WTC11 (cell line): Measurements from ENCODE around the gene GGT6. TPM values are rescaled to one million over a fixed set of nuclear protein-coding genes. Genes with fewer than 3 reads are reported as not detected.

Experiments used
- ATAC-seq: fragments of 200-7000 bp; cut with Tn5 transposase; 2 replicates; pipeline ENCODE4 v1.10.0; 2021; ENCODE audit warnings: mild to moderate bottlenecking, moderate library complexity
- CTCF ChIA-PET: fragments of 300-600 bp; sonication (Branson Sonifier 250); formaldehyde crosslinking; loops from one replicate; lab custom pipeline; 2021; ENCODE audit warnings: antibody characterized with exemption; lab: Charles Lee
- POLR2A ChIA-PET: fragments of 350-600 bp; sonication (Branson Sonifier 250); formaldehyde crosslinking; loops from one replicate; lab custom pipeline; 2021; ENCODE audit warnings: antibody characterized with exemption; lab: Charles Lee
- DNase-seq: peaks from one replicate; pipeline ENCODE4 v3.0.0; 2021; ENCODE audit warnings: low spot score
- H3K27ac Mint-ChIP-seq: 2 replicates; pipeline ENCODE4 v1.8.0; 2021; ENCODE audit warnings: mixed read lengths
- H3K27me3 Mint-ChIP-seq: 2 replicates; pipeline ENCODE4 v1.8.0; 2021; ENCODE audit warnings: low read depth, mild to moderate bottlenecking, moderate library complexity, mixed read lengths
- H3K36me3 Mint-ChIP-seq: 2 replicates; pipeline ENCODE4 v1.8.0; 2021; ENCODE audit warnings: mixed read lengths
- H3K4me1 Mint-ChIP-seq: 2 replicates; pipeline ENCODE4 v1.8.0; 2022; ENCODE audit warnings: mixed read lengths
- H3K4me3 Mint-ChIP-seq: 2 replicates; pipeline ENCODE4 v1.8.0; 2021; ENCODE audit warnings: mild to moderate bottlenecking, moderate library complexity, mixed read lengths
- H3K9me3 Mint-ChIP-seq: 2 replicates; pipeline ENCODE4 v1.8.0; 2021; ENCODE audit warnings: mixed read lengths
- ATF1 ChIP-seq: sonication (generic); formaldehyde crosslinking; IDR thresholded peaks from 2 replicates; pipeline ENCODE4 v1.8.1; 2023; ENCODE audit warnings: mild to moderate bottlenecking, moderate library complexity, missing genetic modification reagents
- CREM ChIP-seq: sonication (generic); formaldehyde crosslinking; IDR thresholded peaks from 2 replicates; pipeline ENCODE4 v1.8.1; 2022; ENCODE audit warnings: mild to moderate bottlenecking, missing genetic modification reagents, moderate library complexity
- FOXJ3 ChIP-seq: sonication (generic); formaldehyde crosslinking; IDR thresholded peaks from 2 replicates; pipeline ENCODE4 v1.9.0; 2021; ENCODE audit warnings: missing genetic modification reagents, mild to moderate bottlenecking, borderline replicate concordance
- FOXP1 ChIP-seq: sonication (generic); formaldehyde crosslinking; IDR thresholded peaks from 2 replicates; pipeline ENCODE4 v1.8.0; 2022; ENCODE audit warnings: missing genetic modification reagents, mild to moderate bottlenecking, moderate library complexity, borderline replicate concordance
- JUN ChIP-seq: sonication (generic); formaldehyde crosslinking; IDR thresholded peaks from 2 replicates; pipeline ENCODE4 v1.8.0; 2023; ENCODE audit warnings: mild to moderate bottlenecking, missing genetic modification reagents
- MXD4 ChIP-seq: fragments of 250-450 bp; sonication (Bioruptor Pico); IDR thresholded peaks from 2 replicates; pipeline ENCODE4 v1.8.0; 2021; ENCODE audit warnings: mild to moderate bottlenecking, moderate library complexity, borderline replicate concordance
- NFE2L1 ChIP-seq: sonication (generic); formaldehyde crosslinking; IDR thresholded peaks from 2 replicates; pipeline ENCODE4 v1.8.1; 2023; ENCODE audit warnings: missing genetic modification reagents
- PRDM15 ChIP-seq: sonication (generic); formaldehyde crosslinking; IDR thresholded peaks from 2 replicates; pipeline ENCODE4 v1.8.0; 2022; ENCODE audit warnings: missing genetic modification reagents
- SMAD4 ChIP-seq: sonication (generic); formaldehyde crosslinking; IDR thresholded peaks from 2 replicates; pipeline ENCODE4 v1.8.0; 2022; ENCODE audit warnings: mild to moderate bottlenecking, missing genetic modification reagents
- SOX15 ChIP-seq: fragments of 250-450 bp; sonication (Bioruptor Pico); IDR thresholded peaks from 2 replicates; pipeline ENCODE4 v1.9.0; 2021; ENCODE audit warnings: mild to moderate bottlenecking
- TCF7 ChIP-seq: sonication (generic); formaldehyde crosslinking; IDR thresholded peaks from 2 replicates; pipeline ENCODE4 v1.8.0; 2022; ENCODE audit warnings: mild to moderate bottlenecking, low read depth, missing genetic modification reagents, moderate library complexity
- TEAD4 ChIP-seq: sonication (generic); formaldehyde crosslinking; IDR thresholded peaks from 2 replicates; pipeline ENCODE4 v1.8.0; 2022; ENCODE audit warnings: mild to moderate bottlenecking, missing genetic modification reagents
- TP53 ChIP-seq: sonication (generic); formaldehyde crosslinking; IDR thresholded peaks from 2 replicates; pipeline ENCODE4 v1.8.1; 2023; ENCODE audit warnings: mild to moderate bottlenecking, missing genetic modification reagents
- ZNF396 ChIP-seq: fragments of 250-450 bp; sonication (Bioruptor Pico); IDR thresholded peaks from 2 replicates; pipeline ENCODE4 v1.8.0; 2021; ENCODE audit warnings: mild to moderate bottlenecking, moderate library complexity, borderline replicate concordance
- ZNF416 ChIP-seq: fragments of 250-450 bp; sonication (Bioruptor Pico); IDR thresholded peaks from 2 replicates; pipeline ENCODE4 v1.9.0; 2021; ENCODE audit warnings: mild to moderate bottlenecking, inconsistent platforms
- total RNA-seq: library from RNA; stranded (reverse); gene quantifications from 3 replicates; pipeline ENCODE4 v1.2.3, GENCODE V29; 2021
- TF ChIP-seq, protein P1 (sequence below): sonication (generic); formaldehyde crosslinking; IDR thresholded peaks from 2 replicates; pipeline ENCODE4 v1.8.0; 2022; ENCODE audit warnings: mild to moderate bottlenecking, missing genetic modification reagents
- TF ChIP-seq, protein P2 (sequence below): sonication (generic); formaldehyde crosslinking; IDR thresholded peaks from 2 replicates; pipeline ENCODE4 v1.8.1; 2023; ENCODE audit warnings: mild to moderate bottlenecking, missing genetic modification reagents
- TF ChIP-seq, protein P3 (sequence below): fragments of 200-600 bp; IDR thresholded peaks from 2 replicates; pipeline ENCODE4 v1.8.0; 2022; ENCODE audit warnings: antibody characterized with exemption
- TF ChIP-seq, protein P4 (sequence below): sonication (generic); formaldehyde crosslinking; IDR thresholded peaks from 2 replicates; pipeline ENCODE4 v1.8.1; 2023; ENCODE audit warnings: mild to moderate bottlenecking, moderate library complexity, missing genetic modification reagents

The GGT6 gene
- total RNA-seq, 1 experiment from 2014 or later: 0.07 TPM

DNA sequence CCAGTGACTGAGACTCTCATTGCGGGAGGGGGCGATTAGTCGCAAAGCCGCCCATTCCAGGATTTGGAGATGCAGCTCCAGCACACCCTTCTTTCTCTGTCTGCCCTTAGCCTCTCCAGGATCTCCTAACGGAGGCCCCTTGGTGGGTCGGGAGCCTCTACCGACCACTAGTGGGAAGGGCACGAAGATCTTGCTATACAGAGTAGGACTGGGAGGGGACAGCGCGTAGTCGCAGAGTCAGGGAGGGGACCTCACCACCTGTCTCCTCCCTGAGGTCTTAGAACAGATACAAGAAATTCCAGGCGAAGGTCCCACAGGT is 23.4 kb upstream of the GGT6 start:
- TF ChIP-seq NFE2L1 (CRISPR knock-in tag) (no peak), FOXJ3 (CRISPR knock-in tag) (no peak), ZNF396 (no peak), TEAD4 (CRISPR knock-in tag) (no peak), TCF7 (no peak)
- TF ChIP-seq, protein P1, sequence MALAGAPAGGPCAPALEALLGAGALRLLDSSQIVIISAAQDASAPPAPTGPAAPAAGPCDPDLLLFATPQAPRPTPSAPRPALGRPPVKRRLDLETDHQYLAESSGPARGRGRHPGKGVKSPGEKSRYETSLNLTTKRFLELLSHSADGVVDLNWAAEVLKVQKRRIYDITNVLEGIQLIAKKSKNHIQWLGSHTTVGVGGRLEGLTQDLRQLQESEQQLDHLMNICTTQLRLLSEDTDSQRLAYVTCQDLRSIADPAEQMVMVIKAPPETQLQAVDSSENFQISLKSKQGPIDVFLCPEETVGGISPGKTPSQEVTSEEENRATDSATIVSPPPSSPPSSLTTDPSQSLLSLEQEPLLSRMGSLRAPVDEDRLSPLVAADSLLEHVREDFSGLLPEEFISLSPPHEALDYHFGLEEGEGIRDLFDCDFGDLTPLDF: no peak
- TF ChIP-seq, protein P2, sequence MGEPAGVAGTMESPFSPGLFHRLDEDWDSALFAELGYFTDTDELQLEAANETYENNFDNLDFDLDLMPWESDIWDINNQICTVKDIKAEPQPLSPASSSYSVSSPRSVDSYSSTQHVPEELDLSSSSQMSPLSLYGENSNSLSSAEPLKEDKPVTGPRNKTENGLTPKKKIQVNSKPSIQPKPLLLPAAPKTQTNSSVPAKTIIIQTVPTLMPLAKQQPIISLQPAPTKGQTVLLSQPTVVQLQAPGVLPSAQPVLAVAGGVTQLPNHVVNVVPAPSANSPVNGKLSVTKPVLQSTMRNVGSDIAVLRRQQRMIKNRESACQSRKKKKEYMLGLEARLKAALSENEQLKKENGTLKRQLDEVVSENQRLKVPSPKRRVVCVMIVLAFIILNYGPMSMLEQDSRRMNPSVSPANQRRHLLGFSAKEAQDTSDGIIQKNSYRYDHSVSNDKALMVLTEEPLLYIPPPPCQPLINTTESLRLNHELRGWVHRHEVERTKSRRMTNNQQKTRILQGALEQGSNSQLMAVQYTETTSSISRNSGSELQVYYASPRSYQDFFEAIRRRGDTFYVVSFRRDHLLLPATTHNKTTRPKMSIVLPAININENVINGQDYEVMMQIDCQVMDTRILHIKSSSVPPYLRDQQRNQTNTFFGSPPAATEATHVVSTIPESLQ (CRISPR knock-in tag): no peak
- TF ChIP-seq, protein P3, sequence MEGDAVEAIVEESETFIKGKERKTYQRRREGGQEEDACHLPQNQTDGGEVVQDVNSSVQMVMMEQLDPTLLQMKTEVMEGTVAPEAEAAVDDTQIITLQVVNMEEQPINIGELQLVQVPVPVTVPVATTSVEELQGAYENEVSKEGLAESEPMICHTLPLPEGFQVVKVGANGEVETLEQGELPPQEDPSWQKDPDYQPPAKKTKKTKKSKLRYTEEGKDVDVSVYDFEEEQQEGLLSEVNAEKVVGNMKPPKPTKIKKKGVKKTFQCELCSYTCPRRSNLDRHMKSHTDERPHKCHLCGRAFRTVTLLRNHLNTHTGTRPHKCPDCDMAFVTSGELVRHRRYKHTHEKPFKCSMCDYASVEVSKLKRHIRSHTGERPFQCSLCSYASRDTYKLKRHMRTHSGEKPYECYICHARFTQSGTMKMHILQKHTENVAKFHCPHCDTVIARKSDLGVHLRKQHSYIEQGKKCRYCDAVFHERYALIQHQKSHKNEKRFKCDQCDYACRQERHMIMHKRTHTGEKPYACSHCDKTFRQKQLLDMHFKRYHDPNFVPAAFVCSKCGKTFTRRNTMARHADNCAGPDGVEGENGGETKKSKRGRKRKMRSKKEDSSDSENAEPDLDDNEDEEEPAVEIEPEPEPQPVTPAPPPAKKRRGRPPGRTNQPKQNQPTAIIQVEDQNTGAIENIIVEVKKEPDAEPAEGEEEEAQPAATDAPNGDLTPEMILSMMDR: peak; percentile 24; the same call in 1 of the 2 replicates
- Mint-ChIP-seq H3K27me3 (peaks cover 40% of the 10 kb centered on the region), H3K4me3 (peak overlapping the region; percentile 86), H3K36me3 (no peaks in the 10 kb centered on the region), H3K9me3 (no peaks in the 10 kb centered on the region), H3K27ac (no peak overlapping the region), H3K4me1 (peaks cover 22% of the 10 kb centered on the region)
- POLR2A ChIA-PET: no interaction called here
- CTCF ChIA-PET: interaction anchor here (0.5 to 2.7 kb wide), 9 partner anchors 10 to 452 kb away, joined by 3 to 35 read pairs (median 4); partner anchors contain the start of gene GGT6
- DNase-seq: peak; percentile 60
- ATAC-seq: peak; percentile 76

DNA sequence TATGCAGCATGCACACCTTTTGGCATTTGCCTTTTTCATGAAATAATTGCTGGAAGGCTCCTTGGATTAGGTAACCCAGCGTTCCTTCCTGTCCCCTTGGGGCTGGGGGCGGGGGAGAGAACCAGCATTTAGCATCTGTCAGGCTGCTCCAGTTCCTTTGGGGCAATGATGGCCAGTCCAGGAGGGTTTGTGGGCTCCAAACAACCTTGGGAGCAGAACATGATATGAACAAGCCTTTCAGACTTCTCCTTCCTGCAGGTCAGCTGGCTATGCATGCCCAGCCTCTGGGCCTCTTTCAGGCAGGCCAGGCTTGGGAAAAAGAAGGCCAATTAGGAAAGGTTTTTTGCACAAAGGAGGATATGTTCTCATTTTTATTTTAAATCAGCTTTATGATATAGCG is 22.8 kb upstream of the GGT6 start:
- no peak overlapping the region for H3K27ac Mint-ChIP-seq
- H3K9me3 Mint-ChIP-seq: no peaks in the 10 kb centered on the region
- H3K4me1 Mint-ChIP-seq: peaks cover 22% of the 10 kb centered on the region
- TF ChIP-seq, protein P2 (CRISPR knock-in tag): no peak
- TF ChIP-seq CREM (CRISPR knock-in tag) (no peak), SMAD4 (CRISPR knock-in tag) (no peak), ZNF416 (CRISPR knock-in tag) (no peak), PRDM15 (CRISPR knock-in tag) (no peak), ATF1 (CRISPR knock-in tag) (no peak), SOX15 (CRISPR knock-in tag) (no peak), FOXP1 (no peak), TP53 (no peak), JUN (CRISPR knock-in tag) (no peak), MXD4 (CRISPR knock-in tag) (no peak)
- TF ChIP-seq, protein P1: no peak
- TF ChIP-seq, protein P4, sequence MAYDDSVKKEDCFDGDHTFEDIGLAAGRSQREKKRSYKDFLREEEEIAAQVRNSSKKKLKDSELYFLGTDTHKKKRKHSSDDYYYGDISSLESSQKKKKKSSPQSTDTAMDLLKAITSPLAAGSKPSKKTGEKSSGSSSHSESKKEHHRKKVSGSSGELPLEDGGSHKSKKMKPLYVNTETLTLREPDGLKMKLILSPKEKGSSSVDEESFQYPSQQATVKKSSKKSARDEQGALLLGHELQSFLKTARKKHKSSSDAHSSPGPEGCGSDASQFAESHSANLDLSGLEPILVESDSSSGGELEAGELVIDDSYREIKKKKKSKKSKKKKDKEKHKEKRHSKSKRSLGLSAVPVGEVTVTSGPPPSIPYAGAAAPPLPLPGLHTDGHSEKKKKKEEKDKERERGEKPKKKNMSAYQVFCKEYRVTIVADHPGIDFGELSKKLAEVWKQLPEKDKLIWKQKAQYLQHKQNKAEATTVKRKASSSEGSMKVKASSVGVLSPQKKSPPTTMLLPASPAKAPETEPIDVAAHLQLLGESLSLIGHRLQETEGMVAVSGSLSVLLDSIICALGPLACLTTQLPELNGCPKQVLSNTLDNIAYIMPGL (CRISPR knock-in tag): no peak

More for the DNA sequence above, 22.8 kb upstream of the GGT6 start:
- H3K4me3 Mint-ChIP-seq: peak overlapping the region; percentile 86
- DNase-seq (no peak), ATAC-seq (no peak)
- ChIA-PET CTCF (interaction anchor here (0.9 to 2.7 kb wide), 6 partner anchors 9 to 64 kb away, joined by 3 to 35 read pairs (median 4); partner anchors contain the start of gene GGT6), POLR2A (no interaction called here)
- H3K27me3 Mint-ChIP-seq: peaks cover 40% of the 10 kb centered on the region
- H3K36me3 Mint-ChIP-seq: no peaks in the 10 kb centered on the region
